ENCODE measurements around the gene TMEM212. TPM values are rescaled to one million over a fixed set of nuclear protein-coding genes. Genes with fewer than 3 reads are reported as not detected.
A peak's percentile ranks its signal among the peaks of the same experiment; 100 is the strongest.

TMEM212 gene
- total and polyA plus RNA-seq, 12 donors: 0.06 TPM; not detected in 11

DNA sequence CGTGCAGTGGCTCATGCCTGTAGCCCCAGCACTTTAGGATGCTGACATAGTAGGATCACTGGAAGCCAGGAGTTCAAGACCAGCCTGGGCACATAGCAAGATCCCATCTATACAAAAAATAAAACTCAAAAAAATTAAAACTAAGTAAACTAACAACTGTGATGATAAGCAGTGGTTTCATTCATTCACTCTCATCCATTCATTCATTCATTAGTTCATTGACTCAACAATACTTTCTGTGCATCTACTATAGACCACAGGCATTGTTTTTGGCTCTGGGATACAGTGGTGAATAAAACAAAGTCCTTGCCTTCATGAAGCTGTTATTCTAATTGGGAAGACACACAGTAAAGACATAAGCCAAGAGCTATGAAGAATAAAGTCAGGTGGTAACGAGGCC is 7.5 kb upstream of the TMEM212 start:
- Histone ChIP-seq H3K4me1 (replicated peaks in 1 of 2) (peaks cover 6 to 40% of the 10 kb centered on the region in 2 donors), H3K9me3 (replicated peaks in 1 of 3) (no peaks in the 10 kb centered on the region), H3K36me3 (replicated peaks in 1 of 2) (no peaks in the 10 kb centered on the region), H3K27me3 (no peaks in the 10 kb centered on the region), H3K4me3 (no peak overlapping the region), H3K27ac (peak overlapping the region in 2 of 5 donors; percentile 78 to 80)
- TF ChIP-seq POLR2A (IDR thresholded peaks at IDR 0.05): no peak
- TF ChIP-seq, protein P1, sequence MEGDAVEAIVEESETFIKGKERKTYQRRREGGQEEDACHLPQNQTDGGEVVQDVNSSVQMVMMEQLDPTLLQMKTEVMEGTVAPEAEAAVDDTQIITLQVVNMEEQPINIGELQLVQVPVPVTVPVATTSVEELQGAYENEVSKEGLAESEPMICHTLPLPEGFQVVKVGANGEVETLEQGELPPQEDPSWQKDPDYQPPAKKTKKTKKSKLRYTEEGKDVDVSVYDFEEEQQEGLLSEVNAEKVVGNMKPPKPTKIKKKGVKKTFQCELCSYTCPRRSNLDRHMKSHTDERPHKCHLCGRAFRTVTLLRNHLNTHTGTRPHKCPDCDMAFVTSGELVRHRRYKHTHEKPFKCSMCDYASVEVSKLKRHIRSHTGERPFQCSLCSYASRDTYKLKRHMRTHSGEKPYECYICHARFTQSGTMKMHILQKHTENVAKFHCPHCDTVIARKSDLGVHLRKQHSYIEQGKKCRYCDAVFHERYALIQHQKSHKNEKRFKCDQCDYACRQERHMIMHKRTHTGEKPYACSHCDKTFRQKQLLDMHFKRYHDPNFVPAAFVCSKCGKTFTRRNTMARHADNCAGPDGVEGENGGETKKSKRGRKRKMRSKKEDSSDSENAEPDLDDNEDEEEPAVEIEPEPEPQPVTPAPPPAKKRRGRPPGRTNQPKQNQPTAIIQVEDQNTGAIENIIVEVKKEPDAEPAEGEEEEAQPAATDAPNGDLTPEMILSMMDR (IDR thresholded peaks at IDR 0.05): no peak
- DNase-seq: no peak
- intact Hi-C loops (cut with DNase I): no loop called here
- 73 to 90% (median 85%) methylated on average over 2 of the region's 2 CpGs for WGBS, 4 donors

DNA sequence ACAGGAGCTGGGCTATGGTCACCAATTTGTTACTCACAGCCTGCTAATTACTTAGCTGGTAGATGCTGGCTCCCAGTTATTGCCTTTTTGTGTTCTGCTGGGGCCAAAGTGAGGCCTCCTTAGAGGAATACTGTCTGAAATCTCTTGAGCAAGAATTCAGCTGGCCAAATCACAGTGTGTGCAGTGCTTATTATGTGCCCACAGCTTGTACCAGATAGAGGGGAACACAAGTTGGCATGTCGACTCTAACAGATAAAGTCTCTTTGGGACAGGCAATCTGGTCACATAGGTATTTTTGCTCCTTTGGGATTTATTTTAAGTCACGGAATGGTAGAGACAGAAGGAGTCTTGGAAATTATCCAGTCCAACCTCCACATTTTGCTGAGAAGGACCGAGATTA is 6.3 kb upstream of the TMEM212 start:
- no peak for DNase-seq
- intact Hi-C loops (cut with DNase I): no loop called here
- Histone ChIP-seq H3K27ac (no peak overlapping the region), H3K27me3 (no peaks in the 10 kb centered on the region), H3K4me3 (no peak overlapping the region), H3K36me3 (replicated peaks in 1 of 2) (no peaks in the 10 kb centered on the region), H3K4me1 (replicated peaks in 1 of 2) (peaks cover 6 to 52% of the 10 kb centered on the region in 2 donors), H3K9me3 (replicated peaks in 1 of 3) (no peaks in the 10 kb centered on the region)
- WGBS, 4 donors: 91 to 97% (median 94%) methylated on average over 3 of the region's 3 CpGs
- TF ChIP-seq, protein P1 (IDR thresholded peaks at IDR 0.05): no peak
- TF ChIP-seq POLR2A (IDR thresholded peaks at IDR 0.05): no peak

DNA sequence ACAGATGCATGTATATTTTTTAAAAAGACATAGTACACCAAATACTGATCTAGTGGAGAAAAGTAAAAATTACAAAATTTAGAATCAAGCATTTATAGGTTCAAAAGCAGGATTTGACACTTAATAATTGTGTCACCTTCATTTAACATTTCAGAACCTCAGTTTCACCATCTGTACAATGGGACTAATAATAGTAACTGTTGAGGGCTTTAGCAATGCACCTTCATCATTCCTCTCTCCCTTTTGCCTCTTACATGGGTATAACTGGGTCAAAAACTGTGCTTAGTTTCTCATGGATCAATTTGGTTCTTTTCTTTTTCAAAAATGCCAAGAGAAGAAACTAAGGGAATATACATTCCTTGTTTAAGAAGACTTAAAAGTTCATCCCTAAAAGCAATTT is 5.5 kb upstream of the TMEM212 start:
- Histone ChIP-seq H3K27ac (peak overlapping the region in 4 of 5 donors; percentile 6 to 73 (median 60)), H3K4me3 (no peak overlapping the region), H3K36me3 (replicated peaks in 1 of 2) (no peaks in the 10 kb centered on the region), H3K9me3 (replicated peaks in 1 of 3) (no peaks in the 10 kb centered on the region), H3K4me1 (replicated peaks in 1 of 2) (peaks cover 6 to 50% of the 10 kb centered on the region in 2 donors), H3K27me3 (no peaks in the 10 kb centered on the region)
- TF ChIP-seq, protein P1 (IDR thresholded peaks at IDR 0.05): no peak
- no peak for TF ChIP-seq POLR2A (IDR thresholded peaks at IDR 0.05)
- intact Hi-C loops (cut with DNase I): no loop called here
- DNase-seq: no peak

DNA sequence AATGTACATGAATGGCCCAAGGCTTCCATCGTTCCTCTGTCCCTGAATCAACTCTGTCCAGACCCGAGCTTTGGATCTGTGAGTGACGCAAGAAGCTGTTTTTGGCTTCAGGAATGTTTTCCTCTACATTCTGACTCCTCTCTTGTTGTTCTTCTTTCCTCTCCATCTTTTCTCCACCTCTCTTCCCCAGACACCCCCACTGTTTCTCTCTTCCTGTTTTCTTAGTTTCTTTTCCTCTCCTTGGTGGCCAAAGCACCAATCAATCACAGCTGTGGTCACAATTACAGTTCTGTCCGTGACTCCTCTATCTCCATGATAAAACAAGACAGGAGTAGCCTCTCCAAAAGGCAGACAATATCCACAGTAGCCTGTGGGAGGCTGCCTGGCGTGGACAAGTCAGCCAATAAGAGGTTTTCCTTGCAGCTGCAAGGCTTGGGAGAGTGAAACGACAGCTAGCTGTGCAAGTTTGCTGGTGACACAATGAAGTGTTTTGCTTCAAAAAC is 4.9 kb upstream of the TMEM212 start:
- Histone ChIP-seq H3K27me3 (no peaks in the 10 kb centered on the region), H3K27ac (peak overlapping the region in 4 of 5 donors; percentile 25 to 73 (median 60)), H3K4me3 (peak overlapping the region in 1 of 4 donors; percentile 29), H3K9me3 (replicated peaks in 1 of 3) (no peaks in the 10 kb centered on the region), H3K36me3 (replicated peaks in 1 of 2) (no peaks in the 10 kb centered on the region), H3K4me1 (replicated peaks in 1 of 2) (peaks cover 6 to 50% of the 10 kb centered on the region in 2 donors)
- WGBS, 4 donors: 3 to 8% (median 6%) methylated on average over 6 of the region's 6 CpGs
- peak; percentile 50 to 89 (median 74) for DNase-seq
- intact Hi-C loops (cut with DNase I): no loop called here
- TF ChIP-seq, protein P1 (IDR thresholded peaks at IDR 0.05): peak in 5 of 6 experiments; percentile 14 to 50 (median 39)
- TF ChIP-seq POLR2A (IDR thresholded peaks at IDR 0.05): no peak

Data from adrenal gland (tissue), 12 donors.